Measurements from ENCODE around the gene C1orf35.

C1orf35 gene

DNA sequence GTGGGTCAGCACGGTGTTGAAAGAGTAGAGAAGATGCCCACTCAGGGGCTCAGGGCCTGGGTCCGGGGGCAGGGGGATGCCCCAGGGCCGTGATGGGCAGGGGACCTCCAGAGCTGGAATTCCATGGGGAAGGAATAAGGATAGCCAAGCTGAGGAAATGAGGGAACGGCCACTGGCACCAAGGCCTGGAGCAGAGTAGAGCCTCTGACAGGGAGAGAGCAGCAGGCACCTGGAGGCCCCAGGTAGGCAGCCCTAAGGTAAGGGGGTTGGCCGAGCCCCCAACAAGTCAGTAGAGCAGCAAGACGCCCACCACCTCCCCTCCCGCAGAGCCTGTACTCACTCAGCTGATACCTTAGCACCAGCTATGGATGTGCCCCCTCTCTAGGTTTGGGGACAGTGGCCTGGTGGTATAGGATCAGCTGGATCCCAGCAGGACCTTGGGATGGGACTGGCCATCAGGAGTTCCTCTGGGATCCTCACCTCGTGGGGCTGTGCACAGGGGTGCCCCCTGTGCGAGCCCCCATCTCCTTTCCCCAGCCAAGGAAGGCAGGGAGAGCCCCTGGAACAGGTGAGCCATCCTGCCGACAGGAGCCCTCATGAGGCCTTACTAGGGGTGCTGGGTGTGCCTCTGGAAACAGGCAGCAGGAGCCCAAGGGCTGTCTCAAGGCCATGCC, 41.6 kb downstream of the C1orf35 start:
- no peak for DNase-seq (ENCODE audit: low spot score)
- TF ChIP-seq, protein P1, sequence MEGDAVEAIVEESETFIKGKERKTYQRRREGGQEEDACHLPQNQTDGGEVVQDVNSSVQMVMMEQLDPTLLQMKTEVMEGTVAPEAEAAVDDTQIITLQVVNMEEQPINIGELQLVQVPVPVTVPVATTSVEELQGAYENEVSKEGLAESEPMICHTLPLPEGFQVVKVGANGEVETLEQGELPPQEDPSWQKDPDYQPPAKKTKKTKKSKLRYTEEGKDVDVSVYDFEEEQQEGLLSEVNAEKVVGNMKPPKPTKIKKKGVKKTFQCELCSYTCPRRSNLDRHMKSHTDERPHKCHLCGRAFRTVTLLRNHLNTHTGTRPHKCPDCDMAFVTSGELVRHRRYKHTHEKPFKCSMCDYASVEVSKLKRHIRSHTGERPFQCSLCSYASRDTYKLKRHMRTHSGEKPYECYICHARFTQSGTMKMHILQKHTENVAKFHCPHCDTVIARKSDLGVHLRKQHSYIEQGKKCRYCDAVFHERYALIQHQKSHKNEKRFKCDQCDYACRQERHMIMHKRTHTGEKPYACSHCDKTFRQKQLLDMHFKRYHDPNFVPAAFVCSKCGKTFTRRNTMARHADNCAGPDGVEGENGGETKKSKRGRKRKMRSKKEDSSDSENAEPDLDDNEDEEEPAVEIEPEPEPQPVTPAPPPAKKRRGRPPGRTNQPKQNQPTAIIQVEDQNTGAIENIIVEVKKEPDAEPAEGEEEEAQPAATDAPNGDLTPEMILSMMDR (IDR thresholded peaks at IDR 0.05): no peak
- H3K27ac ChIP-seq: no peak overlapping the region
- H3K4me3 ChIP-seq: no peak overlapping the region

DNA sequence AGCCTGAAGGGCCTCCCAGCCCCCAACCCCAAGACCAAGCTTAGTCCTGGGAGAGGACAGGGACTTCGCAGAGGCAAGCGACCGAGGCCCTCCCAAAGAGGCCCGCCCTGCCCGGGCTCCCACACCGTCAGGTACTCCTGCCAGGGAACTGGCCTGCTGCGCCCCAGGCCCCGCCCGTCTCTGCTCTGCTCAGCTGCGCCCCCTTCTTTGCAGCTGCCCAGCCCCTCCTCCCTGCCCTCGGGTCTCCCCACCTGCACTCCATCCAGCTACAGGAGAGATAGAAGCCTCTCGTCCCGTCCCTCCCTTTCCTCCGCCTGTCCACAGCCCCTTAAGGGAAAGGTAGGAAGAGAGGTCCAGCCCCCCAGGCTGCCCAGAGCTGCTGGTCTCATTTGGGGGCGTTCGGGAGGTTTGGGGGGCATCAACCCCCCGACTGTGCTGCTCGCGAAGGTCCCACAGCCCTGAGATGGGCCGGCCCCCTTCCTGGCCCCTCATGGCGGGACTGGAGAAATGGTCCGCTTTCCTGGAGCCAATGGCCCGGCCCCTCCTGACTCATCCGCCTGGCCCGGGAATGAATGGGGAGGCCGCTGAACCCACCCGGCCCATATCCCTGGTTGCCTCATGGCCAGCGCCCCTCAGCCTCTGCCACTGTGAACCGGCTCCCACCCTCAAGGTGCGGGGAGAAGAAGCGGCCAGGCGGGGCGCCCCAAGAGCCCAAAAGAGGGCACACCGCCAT, 42.5 kb downstream of the C1orf35 start:
- peak overlapping the region; percentile 21 for H3K4me3 ChIP-seq
- DNase-seq (ENCODE audit: low spot score): no peak
- no peak overlapping the region for H3K27ac ChIP-seq
- TF ChIP-seq, protein P1 (IDR thresholded peaks at IDR 0.05): no peak

DNA sequence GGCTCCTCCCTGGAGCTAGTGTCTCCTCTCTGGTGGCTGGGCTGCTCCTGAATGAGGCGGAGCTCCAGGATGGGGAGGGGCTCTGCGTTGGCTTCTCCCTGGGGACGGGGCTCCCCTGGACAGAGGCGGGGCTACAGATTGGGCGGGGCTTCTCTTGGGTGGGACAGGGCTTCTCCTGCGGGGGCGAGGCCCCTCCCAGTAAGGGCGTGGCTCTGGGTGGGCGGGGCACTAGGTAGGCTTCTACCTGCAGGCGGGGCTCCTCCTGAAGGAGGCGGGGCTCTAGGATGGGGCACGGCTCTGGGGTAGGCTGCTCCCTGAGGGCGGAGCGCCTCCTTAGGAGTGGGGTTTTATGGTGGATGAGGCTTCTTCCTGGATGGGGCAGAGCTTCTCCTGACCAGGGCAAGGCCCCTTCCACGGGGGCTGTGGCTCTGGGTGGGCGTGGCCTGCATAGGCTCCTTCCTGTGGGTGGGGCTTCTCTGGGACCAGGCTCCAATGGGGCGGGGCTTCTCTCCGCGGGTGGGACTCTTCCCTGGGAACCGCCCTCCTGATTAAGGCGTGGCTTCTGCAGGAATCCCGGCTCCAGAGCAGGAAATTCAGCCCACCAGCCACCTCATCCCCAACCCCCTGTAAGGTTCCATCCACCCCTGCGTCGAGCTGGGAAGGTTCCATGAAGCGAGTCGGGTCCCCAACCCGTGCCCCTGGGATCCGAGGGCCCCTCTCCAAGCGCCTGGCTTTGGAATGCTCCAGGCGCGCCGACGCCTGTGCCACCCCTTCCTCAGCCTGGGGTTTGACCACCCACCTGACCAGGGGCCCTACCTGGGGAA, 43.3 kb downstream of the C1orf35 start:
- TF ChIP-seq, protein P1 (IDR thresholded peaks at IDR 0.05): no peak
- Histone ChIP-seq H3K27ac (no peak overlapping the region), H3K4me3 (peak overlapping the region; percentile 21)
- no peak for DNase-seq (ENCODE audit: low spot score)

DNA sequence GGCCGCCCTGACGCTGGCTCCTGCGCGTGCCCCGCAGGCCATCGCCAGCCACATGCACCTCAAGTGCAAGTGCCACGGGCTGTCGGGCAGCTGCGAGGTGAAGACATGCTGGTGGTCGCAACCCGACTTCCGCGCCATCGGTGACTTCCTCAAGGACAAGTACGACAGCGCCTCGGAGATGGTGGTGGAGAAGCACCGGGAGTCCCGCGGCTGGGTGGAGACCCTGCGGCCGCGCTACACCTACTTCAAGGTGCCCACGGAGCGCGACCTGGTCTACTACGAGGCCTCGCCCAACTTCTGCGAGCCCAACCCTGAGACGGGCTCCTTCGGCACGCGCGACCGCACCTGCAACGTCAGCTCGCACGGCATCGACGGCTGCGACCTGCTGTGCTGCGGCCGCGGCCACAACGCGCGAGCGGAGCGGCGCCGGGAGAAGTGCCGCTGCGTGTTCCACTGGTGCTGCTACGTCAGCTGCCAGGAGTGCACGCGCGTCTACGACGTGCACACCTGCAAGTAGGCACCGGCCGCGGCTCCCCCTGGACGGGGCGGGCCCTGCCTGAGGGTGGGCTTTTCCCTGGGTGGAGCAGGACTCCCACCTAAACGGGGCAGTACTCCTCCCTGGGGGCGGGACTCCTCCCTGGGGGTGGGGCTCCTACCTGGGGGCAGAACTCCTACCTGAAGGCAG, 44.0 kb downstream of the C1orf35 start:
- DNase-seq (ENCODE audit: low spot score): no peak
- TF ChIP-seq, protein P1 (IDR thresholded peaks at IDR 0.05): no peak
- peak overlapping the region; percentile 44 for H3K4me3 ChIP-seq
- no peak overlapping the region for H3K27ac ChIP-seq

DNA sequence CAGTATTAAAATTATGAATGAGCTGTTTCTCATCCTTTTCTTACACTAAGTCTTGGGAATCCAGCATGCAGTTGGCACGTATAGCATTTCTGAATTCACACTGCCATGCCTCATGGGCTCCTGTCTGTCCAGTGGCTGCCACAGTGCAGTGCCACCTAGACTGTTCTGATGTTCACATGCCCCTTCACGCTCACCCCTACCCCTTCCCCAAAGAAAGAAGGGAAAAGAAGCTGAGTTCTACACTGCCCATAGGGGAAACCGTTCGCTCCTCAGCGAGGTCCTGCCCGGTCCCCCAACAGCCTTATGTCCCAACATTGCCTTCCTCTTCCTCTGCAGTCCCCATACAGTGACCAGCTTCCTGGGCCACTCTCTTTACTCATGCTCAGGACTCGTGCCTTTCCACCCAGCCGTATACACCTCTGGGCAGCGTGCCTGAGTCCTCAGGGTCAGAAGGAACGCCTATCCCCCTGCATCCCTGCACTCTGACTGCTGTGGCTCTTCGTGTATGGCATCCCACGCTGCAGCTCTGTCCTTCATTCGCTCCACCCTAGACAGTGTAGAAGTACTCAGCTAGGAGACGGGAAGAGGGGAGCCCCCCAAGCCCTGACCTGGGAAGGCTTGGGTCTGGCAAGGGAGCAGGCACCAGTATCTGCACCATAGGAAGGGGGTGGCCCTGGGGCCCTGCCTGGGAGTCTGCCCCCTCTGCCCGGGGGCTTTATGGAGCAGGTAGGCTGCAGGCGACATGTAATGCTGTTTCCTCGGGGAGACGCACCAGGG, 44.8 kb downstream of the C1orf35 start:
- TF ChIP-seq, protein P1 (IDR thresholded peaks at IDR 0.05): no peak
- H3K4me3 ChIP-seq: no peak overlapping the region
- no peak overlapping the region for H3K27ac ChIP-seq
- DNase-seq (ENCODE audit: low spot score): no peak

All from coronary artery (tissue), 2 donors.